Endothelial cell of umbilical vein (primary cell): Measurements from ENCODE around the gene CRTC1. TPM values are rescaled to one million over a fixed set of nuclear protein-coding genes. Genes with fewer than 3 reads are reported as not detected.

ENCODE experiments used
- BruUV-seq: library from RNA; stranded (reverse); fragments of 400-500 nt; replicated peaks from 2 replicates; lab custom pipeline; 2021; lab: Mats Ljungman, UMichigan
- CTCF ChIA-PET: fragments of 300-600, 350-600 bp; sonication (Branson Sonifier 250); formaldehyde crosslinking; loops from one replicate; lab custom pipeline; 2021; ENCODE audit warnings: antibody characterized with exemption, inconsistent platforms; lab: Charles Lee
- POLR2A ChIA-PET: fragments of 300-600, 350-600 bp; sonication (Branson Sonifier 250); formaldehyde crosslinking; loops from one replicate; lab custom pipeline; 2021; ENCODE audit warnings: antibody characterized with exemption, inconsistent platforms; lab: Charles Lee
- DNase-seq: peaks from one replicate; pipeline ENCODE4 v3.0.0-alpha.2; 2011; ENCODE audit warnings: low read depth, low spot score
- FAIRE-seq: peaks from 2 replicates; lab custom pipeline; 2011; peaks lifted over from hg19 to GRCh38; lab: Jason Lieb, UNC
- H2AFZ ChIP-seq: 2 replicates; pipeline ENCODE4 v1.6.0; 2012; ENCODE audit warnings: low read depth, low read length, control low read depth, inconsistent platforms
- H3K27ac ChIP-seq: 2 replicates; pipeline ENCODE4 v1.5.1; 2011; ENCODE audit warnings: low read depth, mild to moderate bottlenecking, control low read depth, low read length, moderate library complexity; ENCODE audit not compliant: insufficient read depth
- H3K27me3 ChIP-seq, 2 experiments: 2 replicates each; pipeline versions ENCODE4 v1.6.0 to v1.6.1; 2011; ENCODE audit warnings: low read length in 2 of 2, mixed read lengths in 1 of 2; ENCODE audit not compliant: control insufficient read depth in 2 of 2, insufficient read depth in 2 of 2
- H3K36me3 ChIP-seq, 2 experiments: 2 replicates in 1 of 2; 3 replicates in 1 of 2; pipeline ENCODE4 v1.5.1; 2011; ENCODE audit warnings: low read length in 2 of 2, mild to moderate bottlenecking in 1 of 2, moderate library complexity in 1 of 2; ENCODE audit not compliant: control insufficient read depth in 2 of 2, insufficient read depth in 2 of 2; ENCODE audit errors: extremely low read depth in 1 of 2
- H3K4me1 ChIP-seq: 3 replicates; pipeline ENCODE4 v1.5.1; 2011; ENCODE audit warnings: mild to moderate bottlenecking, low read length; ENCODE audit not compliant: control insufficient read depth, insufficient read depth; ENCODE audit errors: extremely low read depth
- H3K4me2 ChIP-seq: 2 replicates; pipeline ENCODE4 v1.6.1; 2011; ENCODE audit warnings: low read length, control low read depth, mixed read lengths; ENCODE audit not compliant: insufficient read depth
- H3K4me3 ChIP-seq, 3 experiments: fragments of 200-600 bp in 1 of 3; sonication (generic), shearing (Covaris generic) in 1 of 3; replicated peaks in 1 of 3; 2 replicates each; pipeline ENCODE4 v1.5.1; 2011 to 2016; ENCODE audit warnings: control low read depth in 3 of 3, low read length in 3 of 3, mild to moderate bottlenecking in 2 of 3, inconsistent platforms in 1 of 3, low read depth in 1 of 3, moderate library complexity in 1 of 3; ENCODE audit not compliant: insufficient read depth in 1 of 3
- H3K79me2 ChIP-seq: 2 replicates; pipeline ENCODE4 v1.6.0; 2012; ENCODE audit warnings: low read length, inconsistent platforms; ENCODE audit not compliant: control insufficient read depth, insufficient read depth
- H3K9ac ChIP-seq: replicated peaks from 2 replicates; pipeline ENCODE3; 2011; ENCODE audit warnings: low read length, control low read depth; ENCODE audit not compliant: insufficient read depth; ENCODE audit errors: extremely low read depth
- H3K9me1 ChIP-seq: replicated peaks from 3 replicates; pipeline ENCODE4 v1.6.0; 2011; ENCODE audit warnings: mild to moderate bottlenecking, low read length; ENCODE audit not compliant: control insufficient read depth, insufficient read depth; ENCODE audit errors: extremely low read depth
- H3K9me3 ChIP-seq: replicated peaks from 2 replicates; pipeline ENCODE4 v1.5.1; 2012; ENCODE audit warnings: low read length, inconsistent platforms; ENCODE audit not compliant: control insufficient read depth, insufficient read depth
- H4K20me1 ChIP-seq: replicated peaks from 2 replicates; pipeline ENCODE3; 2011; ENCODE audit warnings: mild to moderate bottlenecking, low read length; ENCODE audit not compliant: control insufficient read depth, insufficient read depth; ENCODE audit errors: extremely low read depth
- CTCF ChIP-seq, 2 donors: IDR thresholded peaks; 1 replicate in 1 of 2; 2 replicates in 1 of 2; pipeline ENCODE4 v1.5.1; 2011; ENCODE audit warnings: low read length in 2 of 2, mild to moderate bottlenecking in 2 of 2, moderate library complexity in 2 of 2, control low read depth in 1 of 2, inconsistent platforms in 1 of 2, low read depth in 1 of 2; ENCODE audit not compliant: insufficient read depth in 1 of 2; ENCODE audit errors: extremely low read depth in 1 of 2
- EZH2 ChIP-seq: IDR thresholded peaks from 2 replicates; pipeline ENCODE4 v1.6.1; 2012; ENCODE audit warnings: borderline replicate concordance, low read depth, mild to moderate bottlenecking, moderate library complexity, low read length, inconsistent platforms; ENCODE audit not compliant: severe bottlenecking
- FOS ChIP-seq: IDR thresholded peaks from 2 replicates; pipeline ENCODE4 v1.6.1; 2011; ENCODE audit warnings: mild to moderate bottlenecking, low read length, moderate library complexity, borderline replicate concordance; ENCODE audit not compliant: insufficient read depth
- GATA2 ChIP-seq: IDR thresholded peaks from 2 replicates; pipeline ENCODE4 v1.7.0; 2011; ENCODE audit warnings: low read depth, mild to moderate bottlenecking, moderate library complexity, mixed read lengths, low read length; ENCODE audit not compliant: insufficient read length, insufficient read depth
- JUN ChIP-seq: IDR thresholded peaks from 2 replicates; pipeline ENCODE4 v1.6.1; 2011; ENCODE audit warnings: borderline replicate concordance, low read depth; ENCODE audit not compliant: insufficient read length, insufficient read depth
- MAX ChIP-seq: IDR thresholded peaks from 2 replicates; pipeline ENCODE4 v1.6.1; 2011; ENCODE audit not compliant: insufficient read depth, insufficient read length
- MYC ChIP-seq: IDR thresholded peaks from one replicate; pipeline ENCODE4 v1.6.1; 2011; ENCODE audit warnings: mild to moderate bottlenecking, low read depth, low read length
- POLR2A ChIP-seq: IDR thresholded peaks from 2 replicates; pipeline ENCODE4 v1.6.1; 2012; ENCODE audit warnings: low read depth, mild to moderate bottlenecking, control low read depth, low read length
- POLR2AphosphoS5 ChIP-seq: IDR thresholded peaks from 2 replicates; pipeline ENCODE4 v1.6.1; 2012; ENCODE audit warnings: low read depth, mild to moderate bottlenecking, control low read depth, low read length, moderate library complexity; ENCODE audit not compliant: insufficient read depth
- dilution Hi-C: fragments of 300-500 bp; cut with MboI; formaldehyde crosslinking; loops from one replicate; pipeline ENCODE4 v1.15.0; 2019; ENCODE audit warnings: low sequenced_read_pairs; ENCODE audit not compliant: extremely low pct_ligation_motif_present
- intact Hi-C: fragments of 100-400 bp; cut with micrococcal nuclease; formaldehyde crosslinking; loops from one replicate; pipeline ENCODE4 v1.10.0; 2022
- polyA plus RNA-seq, 4 experiments: library from polyadenylated mRNA; depleted of rRNA in 3 of 4; stranded (reverse) in 3 of 4; unstranded in 1 of 4; fragments of >200 nt; gene quantifications; 2 replicates each; pipeline versions ENCODE4 v1.2.1 to v1.2.3, GENCODE V29; 2011 to 2012; ENCODE audit warnings: missing spikeins in 1 of 4
- total RNA-seq: library from RNA; stranded (reverse); gene quantifications from 2 replicates; pipeline ENCODE4 v1.2.3, GENCODE V29; 2021

CRTC1 gene
- total and polyA plus RNA-seq, 2 donors (not counting 3 experiments of a cell fraction or from before 2014, with no cell fraction given) = 4.2 to 11.4 TPM

- H3K4me2 ChIP-seq = no peak overlapping the region
- ChIA-PET CTCF (interaction anchor here (1.0 kb wide), 1 partner anchor 11 kb away, joined by 4 read pairs; no protein-coding TSS in a partner anchor), POLR2A (no interaction called here)
- intact Hi-C loops = no loop called here
- TF ChIP-seq POLR2A (no peak), MYC (no peak)
- no peak overlapping the region for H3K27ac ChIP-seq
- H3K4me1 ChIP-seq = no peaks in the 10 kb centered on the region
- H3K4me3 ChIP-seq = no peak overlapping the region
- H3K79me2 ChIP-seq = no peaks in the 10 kb centered on the region
- H2AFZ ChIP-seq = no peak overlapping the region
- dilution Hi-C loops = no loop called here
- H3K9me3 ChIP-seq = no peaks in the 10 kb centered on the region
- no peaks in the 10 kb centered on the region for H3K27me3 ChIP-seq
- no peak overlapping the region for H3K9ac ChIP-seq
- no peak for FAIRE-seq
- H3K9me1 ChIP-seq = no peaks in the 10 kb centered on the region
- BruUV-seq = no TSS peak
- no peaks in the 10 kb centered on the region for H4K20me1 ChIP-seq
- no peak for DNase-seq
- H3K36me3 ChIP-seq = no peaks in the 10 kb centered on the region
These were observed 42.6 kb downstream of the CRTC1 start for GRCh38 chr19:18725841-18726770.

GRCh38 chr19:18726846-18727245 lies 43.4 kb downstream of the CRTC1 start:
- Histone ChIP-seq H3K9me3 (no peaks in the 10 kb centered on the region), H3K9ac (no peak overlapping the region), H3K27me3 (no peaks in the 10 kb centered on the region), H3K27ac (no peak overlapping the region), H3K9me1 (no peaks in the 10 kb centered on the region), H3K4me1 (no peaks in the 10 kb centered on the region), H2AFZ (no peak overlapping the region), H3K4me2 (no peak overlapping the region), H3K79me2 (no peaks in the 10 kb centered on the region), H4K20me1 (no peaks in the 10 kb centered on the region), H3K4me3 (no peak overlapping the region), H3K36me3 (no peaks in the 10 kb centered on the region)
- intact Hi-C loops = no loop called here
- no TSS peak for BruUV-seq
- FAIRE-seq (no peak), DNase-seq (no peak)
- ChIA-PET CTCF (interaction anchor here (1.0 kb wide), 1 partner anchor 10 kb away, joined by 4 read pairs; no protein-coding TSS in a partner anchor), POLR2A (no interaction called here)
- dilution Hi-C loops = no loop called here
- TF ChIP-seq GATA2 = no peak
- no peak for TF ChIP-seq POLR2AphosphoS5
- TF ChIP-seq MAX = no peak
- TF ChIP-seq MYC = no peak
- no peak for TF ChIP-seq EZH2
- no peak for TF ChIP-seq POLR2A
- no peak for TF ChIP-seq JUN
- no peak for TF ChIP-seq CTCF (IDR thresholded peaks at IDR 0.05; ENCODE audit: extremely low read depth in 1 of 2, insufficient read depth in 1 of 2, low read depth in 1 of 2, low read length in 2 of 2)
- TF ChIP-seq FOS = no peak
